GM18498 (cell line): ENCODE results near the gene CD46.

Experiments used
- ATAC-seq: cut with Tn5 transposase; IDR thresholded peaks from one replicate; pipeline ENCODE4 v1.9.1; 2021; ENCODE audit warnings: mild to moderate bottlenecking, moderate library complexity; ENCODE audit not compliant: unreplicated experiment

CD46 gene

DNA sequence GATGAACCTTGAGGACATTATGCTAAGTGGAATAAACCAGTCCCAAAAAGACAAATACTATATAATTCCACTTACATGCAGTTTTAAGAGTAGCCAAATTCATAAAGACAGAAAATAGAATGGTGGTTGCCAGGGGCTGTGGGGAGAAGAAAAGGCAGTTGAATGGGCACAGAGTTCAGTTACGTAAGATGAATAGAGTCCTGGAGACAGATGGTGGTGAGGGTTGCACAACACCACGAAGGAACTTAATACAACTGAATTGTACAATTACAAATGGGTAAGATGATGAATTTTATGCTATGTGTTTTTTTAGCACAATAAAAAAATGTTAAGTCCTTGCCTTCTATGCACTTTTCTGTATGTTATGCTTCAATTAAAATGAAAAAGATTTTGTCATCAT, 92.5 kb downstream of the CD46 start:
- no peak for ATAC-seq
